Measurements from ENCODE around the gene MREG.

DNA sequence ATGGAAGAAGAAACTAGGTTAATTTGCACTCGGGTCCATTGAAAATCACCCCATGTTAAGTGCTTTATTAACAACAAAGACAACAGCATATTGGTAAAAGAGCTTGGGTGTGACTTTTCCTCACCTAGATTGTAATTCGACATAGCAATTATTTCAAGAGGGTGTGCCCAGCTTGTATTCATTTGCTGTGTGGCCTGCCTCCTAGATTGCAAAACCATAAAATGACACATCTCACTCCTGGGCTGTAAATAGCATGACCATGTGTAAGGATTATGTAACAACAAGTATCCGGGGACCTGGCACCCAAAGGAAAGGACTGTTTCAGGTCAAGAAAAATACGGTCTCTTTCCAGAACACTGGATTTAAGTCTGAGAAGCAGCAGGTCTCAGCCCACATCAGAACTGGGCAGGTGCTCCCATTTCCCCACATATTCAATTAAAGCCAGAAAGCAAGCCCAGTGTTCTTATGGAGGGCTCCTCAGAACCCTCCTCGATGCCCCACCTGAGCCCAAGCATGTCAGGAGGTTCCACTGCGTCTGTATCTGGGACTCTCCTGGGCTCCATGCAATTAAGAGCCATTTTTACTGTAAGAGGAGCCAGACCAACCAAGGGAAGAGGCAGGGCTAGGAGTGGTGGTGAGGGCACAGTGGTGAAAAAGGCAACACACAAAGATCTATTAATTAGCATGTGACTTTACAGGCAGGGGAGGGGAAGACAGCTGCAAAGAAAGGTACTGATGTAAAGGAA lies 39.2 kb downstream of the MREG start:
- TF ChIP-seq POLR2A (IDR thresholded peaks at IDR 0.05; ENCODE audit: low read length) (no peak), SMC3 (IDR thresholded peaks at IDR 0.05) (no peak), CTCF (IDR thresholded peaks at IDR 0.05) (no peak), NFE2L2 (conservative IDR thresholded peaks at IDR 0.05; ENCODE audit: low read length) (no peak)

Data from A549 (cell line).